MM.1S (cell line): ENCODE data around the gene PCNT.

Experiments
- CTCF ChIP-seq: fragments of 300-600 bp; sonication (generic); IDR thresholded peaks from 2 replicates; pipeline ENCODE4 v1.5.1; 2016; ENCODE audit warnings: antibody characterized with exemption, low read length, mixed read lengths
- EZH2 ChIP-seq: fragments of 300-600 bp; sonication (generic); optimal IDR thresholded peaks from 2 replicates; pipeline ENCODE3; 2017; ENCODE audit warnings: low read depth, mild to moderate bottlenecking, antibody characterized with exemption, low read length, mixed read lengths

- TF ChIP-seq CTCF (no peak), EZH2 (no peak)
These were observed 151.3 kb downstream of the PCNT start for GRCh38 chr21:46475296-46475695.
